GM21717 (cell line): ENCODE data around the gene FAM81B.
"Not testable (repeated sequence)": the region's sequence is repeated elsewhere in the genome, so short reads cannot be mapped to it uniquely, and the experiment has no call there.

ENCODE experiments used
- ATAC-seq: cut with Tn5 transposase; IDR thresholded peaks from one replicate; pipeline ENCODE4 v1.9.1; 2021; ENCODE audit warnings: mild to moderate bottlenecking, moderate library complexity; ENCODE audit not compliant: unreplicated experiment

FAM81B gene

GRCh38 chr5:95390812-95391492, at the start of gene FAM81B:
FAM81B (plus strand) TSS chr5:95391366; CDS start chr5:95391390, 24 bp downstream.
- ATAC-seq, result no peak

GRCh38 chr5:95341444-95341843, 49.7 kb upstream of the FAM81B start:
- not testable (repeated sequence) for ATAC-seq

- ATAC-seq, result no peak
Observed at GRCh38 chr5:95347506-95348120, 43.6 kb upstream of the FAM81B start.

GRCh38 chr5:95350631-95351030, 40.5 kb upstream of the FAM81B start:
- ATAC-seq, result no peak

GRCh38 chr5:95352691-95353090, 38.5 kb upstream of the FAM81B start:
- no peak for ATAC-seq

GRCh38 chr5:95358320-95358719, 32.8 kb upstream of the FAM81B start:
- no peak for ATAC-seq

- no peak for ATAC-seq
Observed at GRCh38 chr5:95358848-95359247, 32.3 kb upstream of the FAM81B start.

GRCh38 chr5:95360667-95361066, 30.5 kb upstream of the FAM81B start:
- ATAC-seq, result not testable (repeated sequence)

GRCh38 chr5:95365302-95366095, 25.7 kb upstream of the FAM81B start:
- no peak for ATAC-seq

GRCh38 chr5:95369782-95370181, 21.4 kb upstream of the FAM81B start:
- ATAC-seq, result no peak

GRCh38 chr5:95374061-95374460, 17.1 kb upstream of the FAM81B start:
- no peak for ATAC-seq

GRCh38 chr5:95375591-95375990, 15.6 kb upstream of the FAM81B start:
- ATAC-seq, result no peak

- no peak for ATAC-seq
Observed at GRCh38 chr5:95379133-95379532, 12.0 kb upstream of the FAM81B start.

- ATAC-seq, result no peak
Observed at GRCh38 chr5:95380103-95380628, 11.0 kb upstream of the FAM81B start.

GRCh38 chr5:95382801-95383200, 8.4 kb upstream of the FAM81B start:
- ATAC-seq, result no peak

GRCh38 chr5:95384485-95385213, 6.5 kb upstream of the FAM81B start:
- ATAC-seq, result no peak

GRCh38 chr5:95385334-95385733, 5.8 kb upstream of the FAM81B start:
- no peak for ATAC-seq

GRCh38 chr5:95391965-95392364, 799 bp downstream of the FAM81B start:
- not testable (repeated sequence) for ATAC-seq

- ATAC-seq, result no peak
Observed at GRCh38 chr5:95392593-95393182, 1.5 kb downstream of the FAM81B start.

- no peak for ATAC-seq
Observed at GRCh38 chr5:95393279-95393678, 2.1 kb downstream of the FAM81B start.

- ATAC-seq, result no peak
Observed at GRCh38 chr5:95398989-95399388, 7.8 kb downstream of the FAM81B start.
